Fibroblast of gingiva (primary cell): Measurements from ENCODE around the gene DPEP3.
"Not testable (repeated sequence)": the region's sequence is repeated elsewhere in the genome, so short reads cannot be mapped to it uniquely, and the experiment has no call there.

ENCODE experiments used
- DNase-seq: peaks from one replicate; pipeline ENCODE4 v3.0.0-alpha.2; 2011; ENCODE audit warnings: low read depth

Gene DPEP3, protein sequence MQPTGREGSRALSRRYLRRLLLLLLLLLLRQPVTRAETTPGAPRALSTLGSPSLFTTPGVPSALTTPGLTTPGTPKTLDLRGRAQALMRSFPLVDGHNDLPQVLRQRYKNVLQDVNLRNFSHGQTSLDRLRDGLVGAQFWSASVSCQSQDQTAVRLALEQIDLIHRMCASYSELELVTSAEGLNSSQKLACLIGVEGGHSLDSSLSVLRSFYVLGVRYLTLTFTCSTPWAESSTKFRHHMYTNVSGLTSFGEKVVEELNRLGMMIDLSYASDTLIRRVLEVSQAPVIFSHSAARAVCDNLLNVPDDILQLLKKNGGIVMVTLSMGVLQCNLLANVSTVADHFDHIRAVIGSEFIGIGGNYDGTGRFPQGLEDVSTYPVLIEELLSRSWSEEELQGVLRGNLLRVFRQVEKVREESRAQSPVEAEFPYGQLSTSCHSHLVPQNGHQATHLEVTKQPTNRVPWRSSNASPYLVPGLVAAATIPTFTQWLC

DNA sequence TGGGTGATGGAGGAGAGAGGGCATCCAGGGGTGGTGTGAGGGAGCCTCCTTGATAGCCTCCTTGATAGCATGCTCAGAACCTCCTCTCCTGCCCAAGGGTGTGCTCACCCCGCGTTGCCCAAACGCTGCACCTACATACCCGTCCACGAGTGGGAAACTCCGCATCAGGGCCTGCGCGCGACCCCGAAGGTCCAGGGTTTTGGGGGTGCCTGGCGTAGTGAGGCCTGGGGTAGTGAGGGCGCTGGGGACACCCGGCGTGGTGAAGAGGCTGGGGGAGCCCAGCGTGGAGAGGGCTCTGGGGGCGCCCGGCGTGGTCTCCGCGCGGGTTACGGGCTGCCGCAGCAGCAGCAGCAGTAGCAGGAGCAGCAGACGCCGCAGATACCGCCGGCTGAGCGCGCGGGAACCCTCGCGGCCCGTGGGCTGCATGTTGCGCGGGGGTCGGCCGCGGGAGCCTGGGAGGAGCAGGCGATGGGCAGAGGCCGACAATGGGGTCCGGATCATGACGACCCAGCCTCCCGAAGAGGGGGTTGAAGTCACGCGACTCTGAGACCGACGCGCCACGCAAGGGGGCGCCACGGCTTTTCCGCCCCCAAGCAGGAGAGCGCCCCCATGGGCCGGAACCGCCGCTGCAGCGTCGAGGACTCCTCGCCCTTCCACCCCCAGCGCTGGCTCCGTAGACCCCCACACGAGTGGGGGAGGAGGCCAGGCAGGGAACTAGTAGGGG lies at the start of gene DPEP3:
TSS of gene DPEP3 (minus strand) at position 545 of the 724 bp plus-strand sequence. CDS start at position 426, 119 bp downstream.
- no peak for DNase-seq

DNA sequence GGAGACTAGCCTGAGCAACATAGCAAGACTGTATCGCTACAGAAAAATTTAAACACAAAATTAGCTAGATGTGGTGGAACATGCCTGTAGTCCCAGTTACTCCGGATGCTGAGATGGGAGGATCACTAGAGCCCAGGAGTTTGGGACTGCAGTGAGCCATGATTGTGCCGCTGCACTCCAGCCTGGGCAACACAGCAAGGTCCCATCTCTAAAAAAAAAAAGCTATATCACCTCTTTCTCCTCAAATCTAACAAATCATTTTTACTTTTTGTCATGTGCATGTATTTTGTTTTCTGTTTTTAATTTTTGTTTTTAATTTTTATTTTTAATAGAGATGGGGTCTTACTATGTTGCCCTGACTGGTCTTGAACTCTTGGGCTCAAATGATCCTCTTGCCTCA lies 48.7 kb upstream of the DPEP3 start:
- no peak for DNase-seq

DNA sequence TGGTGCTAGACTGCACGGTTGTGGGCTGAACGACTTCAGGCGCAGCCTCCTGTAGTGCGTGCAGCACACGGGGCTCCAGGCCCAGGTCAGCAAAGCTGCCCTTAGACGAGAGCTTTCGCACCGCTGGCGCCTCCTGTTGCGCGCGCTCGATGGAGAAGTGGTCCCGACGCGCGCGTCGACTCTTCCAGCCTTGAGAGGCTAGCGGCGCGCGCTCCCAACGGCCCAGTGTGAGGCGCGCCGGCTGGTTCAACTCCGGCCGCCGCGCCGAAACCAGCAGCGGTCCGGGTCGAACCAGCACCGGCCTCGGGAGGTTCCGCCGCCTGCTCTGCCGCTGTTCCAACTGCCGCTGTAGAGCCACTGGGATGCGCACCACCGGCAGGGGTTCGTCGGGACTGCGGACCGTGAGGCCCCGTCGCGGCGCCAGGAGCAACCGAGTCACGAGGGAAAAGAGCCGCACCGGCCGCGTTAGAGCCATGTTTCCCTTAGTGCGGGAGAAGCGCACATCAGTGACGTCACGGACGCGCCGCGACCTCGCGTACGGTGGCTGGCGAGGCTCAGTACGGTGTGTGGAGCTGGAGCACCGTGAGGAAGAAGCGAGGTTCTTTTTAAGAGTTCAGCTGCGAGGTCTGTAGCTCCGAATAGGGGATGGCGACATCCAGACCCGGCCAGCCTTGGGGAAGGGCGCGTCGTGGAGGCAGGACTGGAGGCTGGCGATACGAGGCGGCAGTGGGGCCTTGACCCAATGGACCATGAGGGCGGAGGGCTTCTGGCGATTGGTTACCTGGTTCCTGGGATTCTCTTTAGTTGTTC lies 42.6 kb upstream of the DPEP3 start, which contains the start of the genes DDX28 and DUS2:
TSS of gene DDX28 (minus strand) at position 505 of the 810 bp plus-strand sequence. CDS start at position 475, 30 bp downstream.
TSS of gene DUS2 (plus strand) at position 557 of the 810 bp plus-strand sequence. CDS start 14,740 bp downstream, outside the sequence.
- peak; percentile 90 for DNase-seq

DNA sequence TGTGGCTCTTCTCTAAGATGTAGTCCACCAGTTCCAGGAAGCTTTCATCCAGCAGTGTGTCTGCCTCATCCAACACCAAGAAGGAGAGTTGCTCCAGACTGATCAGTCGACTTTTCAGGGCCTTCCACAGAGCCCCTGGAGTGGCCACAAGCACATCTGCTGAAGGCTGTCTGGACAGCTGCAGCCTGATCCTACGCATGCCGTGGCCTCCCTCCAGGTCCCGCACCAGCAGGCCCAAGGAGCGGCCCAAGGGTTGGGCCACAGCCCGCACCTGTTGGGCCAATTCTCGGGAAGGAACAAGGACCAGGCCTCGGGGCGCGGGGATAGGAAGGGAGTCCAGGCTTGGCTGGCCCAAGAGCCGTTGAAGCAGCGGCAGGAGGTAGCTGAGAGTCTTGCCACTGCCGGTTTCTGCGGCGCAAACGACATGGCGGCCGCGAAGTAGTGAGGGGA lies 42.0 kb upstream of the DPEP3 start:
- DNase-seq, result no peak

DNA sequence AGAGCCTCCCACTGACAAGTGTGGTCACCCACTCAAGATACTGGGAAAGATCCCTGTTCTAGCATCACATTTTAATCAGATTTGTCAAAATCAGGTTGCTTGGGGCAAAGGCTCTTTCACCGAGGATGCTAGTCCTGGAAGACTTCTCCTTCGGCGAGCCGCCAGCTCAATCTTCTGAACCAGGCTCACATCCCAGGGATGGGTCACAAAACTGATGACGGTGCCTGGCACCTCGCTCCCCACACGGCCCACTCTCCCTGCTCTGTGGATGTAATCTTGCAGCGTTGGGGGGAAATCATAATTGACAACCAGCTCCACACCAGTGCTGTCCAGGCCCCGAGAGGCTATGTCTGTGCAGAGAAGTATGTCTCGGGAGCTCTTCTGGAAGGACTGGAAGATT lies 41.2 kb upstream of the DPEP3 start:
- no peak for DNase-seq

DNA sequence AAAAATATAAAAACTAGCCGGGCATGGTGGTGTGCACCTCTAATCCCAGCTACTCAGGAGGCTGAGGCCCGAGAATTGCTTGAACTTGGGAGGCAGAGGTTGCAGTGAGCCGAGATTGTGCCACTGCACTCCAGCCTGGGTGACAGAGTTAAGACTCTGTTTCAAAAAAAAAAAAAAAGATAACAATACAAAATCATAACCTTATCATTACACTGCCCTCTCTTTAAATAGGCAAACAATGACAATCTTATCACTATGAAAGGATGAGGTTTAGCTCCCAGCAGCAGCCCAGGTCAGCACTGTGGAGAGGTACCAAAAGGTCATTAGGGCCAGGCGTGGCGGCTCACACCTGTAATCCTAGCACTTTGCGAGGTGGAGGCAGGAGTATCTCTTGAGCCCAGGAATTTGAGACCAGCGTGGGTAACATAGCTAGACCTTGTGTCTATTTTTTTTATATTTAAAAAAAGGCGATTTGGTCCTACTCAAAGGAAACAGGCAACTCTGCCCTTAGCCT lies 38.9 kb upstream of the DPEP3 start:
- no peak for DNase-seq

DNA sequence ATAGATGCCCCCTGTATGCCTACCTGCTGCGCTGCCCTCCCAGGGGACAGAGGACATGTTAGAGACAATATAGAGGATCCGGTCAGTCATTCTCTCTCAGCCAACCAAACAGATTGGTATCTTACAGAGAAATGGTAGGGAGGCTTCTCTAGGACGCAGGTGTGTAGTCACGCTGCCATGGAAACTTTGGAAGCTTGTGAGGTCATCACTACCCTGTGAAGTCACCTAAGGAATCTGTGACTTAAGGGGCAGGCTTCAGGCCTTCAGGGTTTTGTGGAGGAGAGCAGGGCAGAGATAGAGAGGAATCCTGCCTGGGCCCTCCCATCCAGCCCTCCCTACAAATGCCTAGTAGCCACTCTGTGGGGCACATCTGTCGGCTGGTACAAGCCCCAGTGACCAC lies 35.4 kb upstream of the DPEP3 start, which contains the start of gene DPEP2NB:
TSS of gene DPEP2NB (minus strand) at position 231 of the 400 bp plus-strand sequence. CDS start at position 90, 141 bp downstream.
- no peak for DNase-seq

DNA sequence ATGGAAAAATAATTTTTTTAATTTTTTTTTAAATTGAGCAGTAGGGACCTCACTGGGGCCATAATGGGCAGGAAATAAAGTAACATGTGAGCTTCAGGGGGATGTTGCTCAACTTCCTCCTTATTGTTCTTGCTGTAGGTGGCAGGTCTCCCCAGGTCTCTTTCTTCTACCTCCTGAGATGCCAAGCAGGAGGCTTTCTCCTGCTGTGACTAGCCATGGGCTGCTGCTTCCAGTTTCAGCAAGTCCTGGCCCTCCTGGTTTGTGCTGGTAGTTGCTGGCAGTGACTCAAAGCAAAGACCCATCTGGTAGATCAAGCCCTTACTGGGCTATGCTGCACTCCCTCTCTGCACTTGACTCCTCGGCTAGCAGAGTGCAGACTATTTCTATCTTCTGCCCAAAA lies 33.1 kb upstream of the DPEP3 start:
- no peak for DNase-seq

DNA sequence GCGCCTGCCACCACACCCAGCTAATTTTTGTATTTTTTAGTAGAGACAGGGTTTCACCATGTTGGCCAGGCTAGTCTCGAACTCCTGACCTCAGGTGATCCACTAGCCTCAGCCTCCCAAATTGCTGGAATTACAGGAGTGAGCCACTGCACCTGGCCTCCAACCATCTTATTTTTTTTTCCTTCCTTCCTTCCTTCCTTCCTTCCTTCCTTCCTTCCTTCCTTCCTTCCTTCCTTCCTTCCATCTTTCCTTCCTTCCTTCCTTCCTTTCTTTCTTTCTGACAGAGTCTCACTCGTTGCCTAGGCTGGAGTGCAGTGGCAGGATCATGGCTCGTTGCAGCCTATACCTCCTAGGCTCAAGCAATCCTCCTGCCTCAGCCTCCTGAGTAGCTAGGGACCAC lies 29.6 kb upstream of the DPEP3 start:
- DNase-seq, result not testable (repeated sequence)

DNA sequence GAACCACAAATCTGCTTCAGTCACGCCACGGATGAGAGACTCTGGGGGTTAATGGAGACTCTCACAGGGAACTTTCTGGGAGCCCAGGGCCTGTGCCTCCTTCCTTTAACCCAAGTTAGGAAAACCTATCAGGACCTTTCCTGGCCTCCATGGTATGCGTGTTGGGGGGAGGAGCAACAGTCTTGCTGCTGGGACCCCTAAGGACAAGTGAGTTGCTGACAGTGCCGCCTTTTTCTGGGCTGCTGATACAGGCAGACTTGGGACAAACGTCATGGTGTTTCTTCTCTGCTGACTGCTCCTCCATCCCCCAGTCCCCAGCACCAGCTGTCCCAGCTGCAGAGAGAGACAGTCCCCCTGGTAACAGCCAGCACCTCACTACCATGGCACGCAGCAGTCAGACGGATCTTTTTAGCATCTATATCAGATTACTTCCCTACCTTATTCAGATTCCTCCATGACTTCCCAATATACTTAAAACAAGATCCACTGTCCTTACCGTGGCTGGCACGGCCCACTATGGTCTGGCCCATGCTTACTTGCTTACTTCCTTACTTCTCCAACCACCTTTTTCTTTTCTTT lies 28.9 kb upstream of the DPEP3 start:
- no peak for DNase-seq

DNA sequence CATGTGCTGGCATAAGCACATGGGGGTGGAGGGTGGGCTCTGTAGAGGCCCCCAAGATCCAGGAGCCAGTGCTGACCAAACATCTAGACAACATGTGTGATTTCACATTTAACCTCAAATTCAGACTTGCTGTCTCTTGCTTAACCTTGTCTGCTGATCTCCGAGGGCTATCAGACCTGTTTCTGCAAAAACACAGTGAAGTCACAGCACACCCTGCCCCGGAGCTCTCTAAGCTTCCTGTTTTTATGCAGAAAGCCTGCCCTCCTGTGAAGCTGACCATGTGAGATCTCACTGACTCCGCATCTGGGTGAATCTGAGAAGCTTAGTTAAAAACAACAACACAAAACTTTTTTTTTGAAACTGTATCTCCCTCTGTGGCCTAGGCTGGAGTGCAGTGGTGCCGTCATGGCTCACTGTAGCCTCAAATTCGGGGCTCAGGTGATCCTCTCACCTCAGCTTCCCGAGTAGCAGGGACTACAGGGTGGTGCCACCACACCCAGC lies 25.5 kb upstream of the DPEP3 start:
- no peak for DNase-seq

DNA sequence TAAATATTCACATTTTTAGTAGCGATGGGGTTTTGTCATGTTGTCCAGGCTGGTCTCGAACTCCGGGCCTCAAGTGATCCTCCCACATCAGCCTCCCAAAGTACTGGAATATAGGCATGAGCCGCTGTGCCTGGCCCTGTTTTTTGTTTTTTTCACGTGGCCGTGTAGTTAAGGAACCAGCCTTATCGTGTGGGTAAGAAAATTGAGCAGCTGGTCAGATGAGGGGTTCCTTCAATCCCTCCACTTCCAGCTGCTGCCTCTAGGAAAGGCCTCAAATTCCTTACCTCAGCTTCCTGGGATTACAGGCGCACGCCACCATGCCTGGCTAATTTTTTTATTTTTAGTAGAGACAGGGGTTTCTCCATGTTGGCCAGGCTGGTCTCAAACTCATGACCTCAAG lies 24.9 kb upstream of the DPEP3 start:
- no peak for DNase-seq

DNA sequence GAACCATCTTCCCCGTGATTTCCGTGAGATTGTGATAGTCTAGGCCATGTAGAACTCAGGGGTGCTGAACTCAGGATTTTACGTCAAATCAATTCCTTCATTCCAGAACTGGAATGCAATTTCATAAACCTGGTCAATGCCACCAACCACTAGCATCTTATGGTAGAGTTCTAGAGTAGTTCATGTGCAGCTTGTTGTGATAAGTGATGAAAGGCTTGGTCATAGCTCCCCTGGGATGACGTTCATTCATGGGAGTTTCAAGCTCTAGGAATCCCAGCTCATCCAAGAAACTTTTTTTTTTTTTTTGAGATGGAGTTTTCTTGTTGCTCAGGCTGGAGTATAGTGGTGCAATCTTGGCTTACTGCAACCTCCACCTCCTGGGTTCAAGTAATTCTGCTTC lies 22.7 kb upstream of the DPEP3 start:
- DNase-seq, result peak; percentile 11

DNA sequence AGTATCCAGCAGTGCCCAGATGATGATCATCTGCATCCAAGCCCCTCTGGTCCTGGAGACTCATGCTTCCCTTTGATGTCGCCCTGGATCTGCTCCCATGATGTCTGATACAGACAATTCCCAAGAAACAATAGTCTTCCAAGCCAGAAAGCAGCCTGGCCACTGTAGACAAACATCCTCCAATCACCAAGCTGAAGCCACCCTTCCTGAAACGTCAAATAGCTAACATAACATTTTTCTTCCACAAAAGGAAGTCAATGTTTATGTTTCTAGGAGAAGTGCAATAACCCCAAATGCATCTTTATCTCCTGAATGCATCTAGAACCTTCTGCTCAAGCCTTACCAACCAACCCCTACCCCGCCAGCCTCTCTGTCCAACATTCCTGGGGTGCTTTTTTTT lies 20.2 kb upstream of the DPEP3 start:
- no peak for DNase-seq

DNA sequence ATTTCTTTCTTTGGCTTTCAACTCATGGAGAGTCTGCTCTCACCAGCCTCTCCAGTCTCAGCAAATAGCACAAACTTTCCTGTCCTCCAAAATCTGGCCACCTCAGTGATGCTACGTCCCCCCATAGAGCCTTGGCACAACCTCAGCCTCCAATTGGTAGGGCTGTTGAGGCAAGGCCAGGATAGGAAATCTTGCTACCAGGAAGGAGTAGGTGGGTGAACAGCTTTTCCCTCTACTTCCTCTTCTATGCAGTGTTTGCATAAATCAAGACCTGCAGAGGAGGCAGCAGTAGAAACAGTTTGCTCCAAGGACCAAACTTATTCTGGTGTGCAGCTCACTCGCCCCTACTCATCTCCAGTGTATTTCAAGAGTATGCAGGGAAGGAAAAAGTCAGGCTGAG lies 19.7 kb upstream of the DPEP3 start:
- DNase-seq, result no peak

DNA sequence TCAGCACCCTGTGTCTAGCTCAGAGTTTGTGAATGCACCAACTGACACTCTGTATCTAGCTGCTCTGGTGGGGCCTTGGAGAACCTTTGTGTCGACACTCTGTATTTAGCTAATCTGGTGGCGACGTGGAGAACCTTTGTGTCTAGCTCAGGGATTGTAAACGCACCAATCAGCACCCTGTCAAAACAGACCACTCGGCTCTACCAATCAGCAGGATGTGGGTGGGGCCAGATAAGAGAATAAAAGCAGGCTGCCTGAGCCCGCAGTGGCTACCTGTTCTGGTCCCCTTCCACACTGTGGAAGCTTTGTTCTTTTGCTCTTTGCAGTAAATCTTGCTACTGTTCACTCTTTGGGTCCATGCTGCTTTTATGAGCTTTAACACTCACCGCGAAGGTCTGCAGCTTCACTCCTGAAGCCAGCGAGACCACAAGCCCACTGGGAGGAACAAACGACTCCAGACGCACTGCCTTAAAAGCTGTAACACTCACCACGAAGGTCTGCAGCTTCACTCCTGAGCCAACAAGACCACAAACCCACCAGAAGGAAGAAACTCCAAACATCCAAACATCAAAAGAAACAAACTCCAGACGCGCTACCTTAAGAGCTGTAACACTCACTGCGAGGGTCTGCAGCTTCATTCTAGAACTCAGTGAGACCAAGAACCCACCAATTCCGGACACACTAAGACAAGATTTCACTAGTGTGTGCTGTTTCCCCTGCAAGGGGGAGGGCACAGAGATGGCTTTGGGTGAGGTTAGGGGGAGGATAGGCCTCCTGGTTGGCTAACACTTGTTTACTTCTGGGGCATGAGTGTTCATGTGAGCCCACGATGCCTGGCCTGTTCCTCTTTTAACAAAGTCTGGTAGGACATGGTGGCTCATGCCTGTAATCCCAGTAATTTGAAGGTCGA lies 18.7 kb upstream of the DPEP3 start, which contains the start of gene DPEP2:
TSS of gene DPEP2 (minus strand) at position 706 of the 910 bp plus-strand sequence. CDS start 6,272 bp downstream, outside the sequence.
- not testable (repeated sequence) for DNase-seq

DNA sequence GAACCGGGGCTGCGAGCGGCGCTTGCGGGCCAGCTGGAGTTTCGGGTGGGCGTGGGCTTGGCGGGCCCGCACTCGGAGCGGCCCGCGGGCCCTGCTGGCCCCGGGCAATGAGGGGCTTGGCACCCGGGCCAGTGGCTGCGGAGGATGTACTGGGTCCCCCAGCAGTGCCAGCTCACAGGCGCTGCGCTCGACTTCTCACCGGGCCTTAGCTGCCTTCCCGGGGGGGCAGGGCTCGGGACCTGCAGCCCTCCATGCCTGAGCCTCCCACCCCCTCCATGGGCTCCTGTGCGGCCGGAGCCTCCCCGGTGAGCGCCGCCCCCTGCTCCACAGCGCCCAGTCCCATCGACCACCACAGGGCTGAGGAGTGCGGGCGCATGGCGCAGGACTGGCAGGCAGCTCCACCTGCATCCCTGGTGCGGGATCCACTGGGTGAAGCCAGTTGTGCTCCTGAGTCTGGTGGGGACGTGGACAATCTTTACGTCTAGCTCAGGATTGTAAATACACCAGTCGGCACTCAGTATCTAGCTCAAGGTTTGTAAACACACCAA lies 18.0 kb upstream of the DPEP3 start:
- DNase-seq, result not testable (repeated sequence)

DNA sequence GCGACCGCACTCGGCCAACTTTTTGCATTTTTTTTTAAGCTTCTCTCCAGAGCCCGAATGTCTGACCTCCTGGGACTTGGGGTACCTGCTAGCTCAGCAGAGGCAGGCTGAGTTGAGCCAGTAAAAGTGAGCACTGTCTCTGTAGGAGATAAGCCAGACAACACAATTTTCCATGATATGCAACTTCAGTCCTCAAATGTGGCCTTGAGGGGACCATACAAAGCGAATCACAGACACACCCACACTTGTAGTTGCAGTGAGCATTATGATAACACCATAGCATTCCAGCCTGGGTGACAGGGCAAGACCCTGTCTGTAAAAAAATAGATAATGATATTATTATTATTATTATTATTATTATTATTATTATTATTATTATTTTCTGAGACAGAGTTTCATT lies 16.4 kb upstream of the DPEP3 start:
- DNase-seq, result no peak

DNA sequence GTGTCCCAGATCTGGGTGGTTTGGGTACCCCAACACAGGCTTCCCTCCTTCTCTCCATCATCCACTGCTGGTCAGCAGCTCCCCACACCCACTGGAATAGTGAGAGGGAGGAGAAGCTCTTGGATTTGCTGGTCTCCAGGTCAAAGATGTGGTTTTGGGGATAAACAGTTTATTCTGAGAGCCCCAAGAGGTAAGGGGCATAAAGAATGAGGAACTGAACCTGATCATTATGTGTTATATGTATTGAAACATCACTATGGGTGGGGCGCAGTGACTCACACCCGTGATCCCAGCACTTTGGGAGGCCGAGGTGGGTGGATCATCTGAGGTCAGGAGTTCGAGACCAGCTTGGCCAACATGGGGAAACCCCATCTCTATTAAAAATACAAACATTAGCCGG lies 15.1 kb upstream of the DPEP3 start:
- no peak for DNase-seq

DNA sequence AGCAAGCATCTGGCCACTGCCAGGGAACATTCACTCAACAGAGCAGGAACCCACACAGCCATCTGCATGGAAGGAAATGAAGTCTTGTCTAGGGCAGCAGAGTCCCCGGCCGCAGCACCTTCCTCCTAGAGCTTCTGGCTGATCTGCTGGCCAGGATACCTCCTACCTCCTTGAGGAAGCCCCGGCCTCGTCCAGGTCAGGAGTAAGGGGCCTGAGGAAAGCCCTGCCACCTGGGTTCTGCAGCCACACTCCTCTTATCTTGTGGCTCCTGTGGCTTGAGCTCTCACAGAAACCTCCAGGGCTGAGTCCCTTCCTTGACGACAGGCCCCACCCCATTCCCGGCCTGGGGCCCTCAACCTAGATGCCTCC lies 13.7 kb upstream of the DPEP3 start:
- not testable (repeated sequence) for DNase-seq
